Measurements from ENCODE around the gene FRMD6. TPM values are rescaled to one million over a fixed set of nuclear protein-coding genes. Genes with fewer than 3 reads are reported as not detected.
"Not testable (repeated sequence)": the region's sequence is repeated elsewhere in the genome, so short reads cannot be mapped to it uniquely, and the experiment has no call there.

Gene FRMD6
- total RNA-seq, 1 experiment from 2014 or later, result 46.0 TPM

DNA sequence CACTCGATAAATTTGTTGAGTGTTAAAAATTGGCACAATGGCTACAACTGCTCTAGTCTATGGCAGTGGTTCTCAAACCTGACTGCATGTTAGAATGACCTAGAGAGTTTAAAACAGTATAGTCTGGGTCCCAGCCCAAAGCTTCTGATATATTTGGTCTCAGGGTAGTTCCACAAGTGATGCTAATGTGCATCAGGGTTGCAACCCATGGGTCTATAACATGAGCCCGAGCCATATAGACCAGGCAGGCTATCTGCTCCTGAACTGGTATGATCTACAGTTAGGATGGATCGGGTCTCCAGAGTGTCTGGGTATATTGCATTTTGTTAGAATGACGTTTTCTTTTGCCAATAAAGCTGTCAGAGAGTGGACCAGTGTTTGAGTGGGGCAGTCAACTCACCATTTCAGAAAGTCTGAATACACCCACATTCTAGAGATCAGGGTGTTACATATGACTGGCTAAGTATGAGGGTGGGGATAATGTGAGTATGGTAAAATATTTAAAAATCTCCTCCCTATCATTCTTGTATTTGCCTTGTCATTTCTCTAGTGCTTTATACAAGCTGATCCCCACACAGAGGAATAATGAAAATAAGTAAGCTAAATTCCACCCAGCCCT, 80.9 kb downstream of the FRMD6 start:
- no peak for DNase-seq (ENCODE audit: low read depth, low spot score)
- in situ Hi-C loops (cut with HindIII; ENCODE audit: low pct_unique_long_range_greater_than_20kb, low sequenced_read_pairs), result no loop called here

DNA sequence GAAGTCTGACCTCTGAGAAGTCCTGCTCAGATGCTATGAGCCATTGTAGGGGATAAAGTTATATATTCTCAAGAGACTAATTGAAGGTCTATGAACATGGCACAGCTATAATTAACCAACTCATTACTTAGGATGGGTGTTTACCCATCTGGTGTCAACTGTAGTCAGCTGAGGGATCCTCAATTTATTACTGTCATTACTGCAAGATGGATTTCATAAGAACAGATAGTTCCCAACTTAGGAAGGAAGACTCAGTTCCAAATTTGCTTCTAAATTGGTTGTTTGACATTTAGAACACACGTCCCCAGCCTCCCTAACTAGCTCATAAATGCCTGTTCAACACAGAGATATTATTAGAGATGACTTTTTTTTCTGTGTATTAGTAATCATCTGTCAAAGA, 81.4 kb downstream of the FRMD6 start:
- DNase-seq (ENCODE audit: low read depth, low spot score), result no peak
- in situ Hi-C loops (cut with HindIII; ENCODE audit: low pct_unique_long_range_greater_than_20kb, low sequenced_read_pairs), result no loop called here

DNA sequence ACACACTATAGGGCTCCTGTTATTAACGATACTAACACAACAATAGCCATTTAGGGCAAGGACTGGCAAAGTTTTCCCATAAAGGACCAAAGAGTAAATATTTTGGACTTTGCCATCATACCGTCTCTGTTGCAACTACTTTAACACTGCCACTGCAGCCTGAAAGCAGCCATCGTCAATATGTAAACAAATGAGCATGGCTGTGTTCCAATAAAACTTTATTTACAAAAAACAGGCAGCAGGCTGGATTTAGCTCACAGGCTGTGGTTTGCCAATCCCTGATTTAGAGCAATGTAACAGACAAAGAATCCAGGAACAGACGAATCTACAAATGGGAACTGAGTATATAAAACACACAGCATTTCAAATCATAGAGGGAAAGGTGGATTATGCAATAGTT, 84.1 kb downstream of the FRMD6 start:
- no peak for DNase-seq (ENCODE audit: low read depth, low spot score)
- in situ Hi-C loops (cut with HindIII; ENCODE audit: low pct_unique_long_range_greater_than_20kb, low sequenced_read_pairs), result no loop called here

DNA sequence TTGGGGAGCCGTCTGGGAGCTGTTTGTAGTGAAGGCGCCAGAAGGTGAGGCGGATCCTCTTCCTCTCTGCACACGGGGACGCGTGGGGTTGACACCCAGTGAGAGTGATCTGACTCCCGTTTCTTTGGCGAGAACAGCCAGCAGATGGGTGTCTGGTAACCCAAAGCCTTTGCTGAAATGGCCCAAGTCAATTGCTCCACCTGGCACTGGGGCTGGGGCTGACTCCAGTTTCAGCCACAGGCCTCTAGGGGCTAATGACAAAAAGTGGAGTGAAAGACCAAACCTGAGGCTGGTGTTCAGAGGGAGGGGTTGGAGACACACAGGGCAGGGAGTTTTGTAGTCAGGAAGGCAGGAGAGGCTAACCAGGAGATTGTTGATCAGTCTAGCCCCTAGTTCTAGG, 87.0 kb downstream of the FRMD6 start:
- peak; percentile 8 for DNase-seq (ENCODE audit: low read depth, low spot score)
- in situ Hi-C loops (cut with HindIII; ENCODE audit: low pct_unique_long_range_greater_than_20kb, low sequenced_read_pairs), result no loop called here

DNA sequence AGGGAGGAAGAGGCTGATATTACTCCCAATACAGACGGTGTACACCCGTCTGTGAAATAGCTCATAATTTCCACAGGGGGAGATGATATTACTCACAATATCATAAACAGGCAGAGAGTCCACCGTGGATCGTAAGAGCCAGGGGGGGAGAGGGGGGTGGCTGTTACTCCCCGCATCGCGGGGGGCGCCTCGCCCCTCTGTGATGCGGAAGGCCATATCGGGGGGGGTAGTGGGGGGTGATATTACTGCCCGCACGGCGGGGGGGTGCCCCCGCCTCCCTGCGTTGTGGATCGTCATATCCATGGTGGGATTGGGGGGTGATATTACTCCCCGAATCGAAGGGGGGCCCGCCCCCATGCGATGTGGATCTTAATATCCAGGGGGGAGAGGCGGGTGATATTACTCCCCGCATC, 91.9 kb downstream of the FRMD6 start:
- DNase-seq (ENCODE audit: low read depth, low spot score), result no peak
- in situ Hi-C loops (cut with HindIII; ENCODE audit: low pct_unique_long_range_greater_than_20kb, low sequenced_read_pairs), result no loop called here

DNA sequence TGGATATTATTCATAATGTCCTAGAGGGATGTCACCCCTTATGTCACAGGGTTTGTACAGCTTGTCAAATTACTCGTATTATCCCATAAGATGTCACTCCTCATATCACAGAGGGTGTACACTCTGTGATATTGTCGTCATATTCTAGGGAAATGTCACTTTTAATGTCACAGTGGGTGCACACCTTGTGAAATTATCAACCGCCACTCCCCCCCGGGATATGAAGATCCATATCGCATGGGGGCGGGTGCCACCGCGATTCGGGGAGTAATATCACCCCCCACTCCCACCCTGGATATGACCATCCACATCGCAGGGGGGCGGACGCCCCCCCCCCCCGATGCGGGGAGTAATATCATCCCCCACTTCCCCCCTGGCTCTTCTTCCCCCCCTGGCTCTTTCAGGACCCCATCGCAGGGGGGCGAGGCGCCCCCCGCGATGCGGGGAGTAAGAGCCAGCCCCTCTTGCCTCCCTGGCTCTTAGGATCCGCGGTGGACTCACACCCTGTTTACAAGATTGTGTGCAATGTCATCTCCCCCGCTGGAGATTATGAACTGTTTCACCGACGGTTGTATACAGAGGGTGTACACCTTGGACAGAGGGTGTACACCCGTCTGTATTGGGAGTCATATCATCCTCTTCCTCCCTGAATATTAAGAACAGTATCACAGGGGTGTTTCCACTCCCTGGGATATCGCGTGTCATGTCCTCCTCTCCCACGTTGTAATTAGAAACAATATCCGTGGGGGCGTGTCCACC, 92.8 kb downstream of the FRMD6 start:
- in situ Hi-C loops (cut with HindIII; ENCODE audit: low pct_unique_long_range_greater_than_20kb, low sequenced_read_pairs), result no loop called here
- no peak for DNase-seq (ENCODE audit: low read depth, low spot score)

DNA sequence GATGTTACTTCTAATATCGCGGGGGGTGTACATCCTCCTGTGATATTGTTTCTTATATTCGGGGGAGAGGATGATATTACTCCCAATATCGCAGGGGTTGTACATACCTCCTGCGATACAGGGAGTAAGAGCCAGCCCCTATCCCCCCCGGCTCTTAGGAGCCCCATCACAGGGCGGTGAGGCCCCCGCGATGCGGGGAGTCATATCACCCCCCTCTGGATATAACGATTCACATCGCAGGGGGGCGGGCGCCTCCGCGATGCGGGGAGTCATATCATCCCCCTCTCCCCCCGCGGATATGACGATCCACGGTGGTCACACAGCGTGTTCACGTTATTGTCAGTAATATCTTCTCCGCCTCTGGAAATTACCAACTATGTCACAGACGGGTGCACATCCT, 95.1 kb downstream of the FRMD6 start:
- in situ Hi-C loops (cut with HindIII; ENCODE audit: low pct_unique_long_range_greater_than_20kb, low sequenced_read_pairs), result not testable (repeated sequence)

DNA sequence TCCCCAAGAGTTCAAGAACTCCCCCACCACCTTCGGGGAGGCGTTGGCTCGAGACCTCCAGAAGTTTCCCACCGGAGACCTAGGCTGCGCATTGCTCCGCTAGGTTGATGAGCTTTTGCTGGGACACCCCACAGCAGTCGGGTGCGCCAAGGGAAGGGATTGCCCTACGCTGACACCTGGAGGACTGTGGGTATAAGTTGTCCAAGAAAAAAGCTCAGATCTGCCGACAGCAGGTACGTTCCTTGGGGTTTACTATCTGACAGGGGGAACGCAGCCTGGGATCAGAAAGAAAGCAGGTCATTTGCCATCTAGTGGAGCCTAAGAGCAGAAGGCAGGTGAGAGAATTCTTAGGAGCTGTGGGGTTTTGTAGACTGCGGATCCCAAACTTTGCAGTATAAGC, 98.8 kb downstream of the FRMD6 start:
- in situ Hi-C loops (cut with HindIII; ENCODE audit: low pct_unique_long_range_greater_than_20kb, low sequenced_read_pairs), result no loop called here
- peak; percentile 1 for DNase-seq (ENCODE audit: low read depth, low spot score)

More for the DNA sequence above, 95.1 kb downstream of the FRMD6 start:
- DNase-seq (ENCODE audit: low read depth, low spot score), result not testable (repeated sequence)

DNA sequence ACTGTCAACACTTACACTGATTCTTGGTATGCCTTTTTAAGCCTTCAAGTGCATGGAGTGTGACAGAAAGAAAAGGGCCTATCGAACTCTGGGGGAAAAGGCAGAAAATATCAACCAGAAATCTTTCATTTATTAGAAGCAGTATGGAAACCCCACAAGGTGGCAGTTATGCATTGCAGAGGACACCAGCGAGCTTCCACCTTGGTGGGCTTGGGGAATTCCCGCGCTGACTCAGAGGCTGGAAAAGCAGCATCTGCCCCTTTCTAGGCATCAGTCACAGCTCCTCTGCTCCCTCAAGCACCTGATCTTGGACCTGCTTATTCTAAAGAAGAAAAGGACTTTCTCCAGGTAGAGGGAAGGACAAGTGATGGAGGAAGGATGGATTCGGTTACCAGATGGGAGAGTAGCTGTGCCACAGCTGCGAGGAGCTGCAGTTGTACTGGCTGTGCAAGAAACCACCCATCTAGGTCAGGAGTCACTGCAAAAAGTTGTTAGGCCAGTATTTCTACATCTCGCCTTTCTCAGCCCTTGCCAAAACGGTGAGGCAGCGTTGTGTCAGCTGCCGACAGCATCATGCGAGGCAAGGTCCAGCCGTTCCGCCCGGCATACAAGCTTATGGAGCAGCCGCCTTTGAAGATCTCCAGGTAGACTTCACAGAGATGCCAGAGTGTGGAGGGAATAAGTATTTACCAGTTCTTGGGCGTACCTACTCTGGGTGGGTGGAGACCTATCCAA, 100.1 kb downstream of the FRMD6 start:
- in situ Hi-C loops (cut with HindIII; ENCODE audit: low pct_unique_long_range_greater_than_20kb, low sequenced_read_pairs); DNase-seq (ENCODE audit: low read depth, low spot score): not testable (repeated sequence)

DNA sequence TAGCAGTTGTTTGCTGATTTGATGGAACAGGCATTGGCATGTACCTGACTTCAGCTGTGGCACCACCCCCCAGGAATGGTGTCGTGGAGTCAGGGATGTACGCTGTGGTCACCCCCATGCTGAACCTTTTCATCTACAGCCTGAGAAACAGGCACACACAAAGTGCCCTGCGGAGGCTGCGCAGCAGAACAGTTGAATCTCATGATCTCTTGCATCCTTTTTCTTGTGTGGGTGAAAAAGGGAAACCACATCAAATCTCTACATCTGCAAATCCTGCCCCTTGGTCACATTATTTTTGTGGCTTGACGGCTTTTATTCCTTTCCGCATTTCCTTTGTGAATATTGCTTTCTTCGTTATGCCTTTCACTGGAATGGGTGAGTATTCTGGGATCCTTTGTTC, 106.0 kb downstream of the FRMD6 start:
- DNase-seq (ENCODE audit: low read depth, low spot score); in situ Hi-C loops (cut with HindIII; ENCODE audit: low pct_unique_long_range_greater_than_20kb, low sequenced_read_pairs): not testable (repeated sequence)

DNA sequence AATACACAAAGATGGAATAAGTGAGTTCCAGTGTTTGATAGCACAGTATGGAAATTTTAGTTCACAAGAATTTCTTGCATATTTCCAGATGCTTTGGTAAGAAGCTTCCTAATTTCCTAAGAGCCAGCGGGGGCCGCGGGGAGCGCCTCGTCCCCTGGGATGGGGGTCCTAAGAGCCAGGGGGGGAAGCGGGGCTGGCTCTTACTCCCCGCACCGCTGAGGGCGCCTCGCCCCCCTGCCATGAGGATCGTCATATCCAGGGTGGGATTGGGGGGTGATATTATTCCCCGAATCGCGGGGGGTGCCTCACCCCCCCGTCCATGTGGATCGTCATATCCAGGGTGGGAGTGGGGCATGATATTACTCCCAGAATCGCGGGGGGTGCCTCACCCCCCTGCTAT, 108.2 kb downstream of the FRMD6 start:
- no peak for DNase-seq (ENCODE audit: low read depth, low spot score)
- in situ Hi-C loops (cut with HindIII; ENCODE audit: low pct_unique_long_range_greater_than_20kb, low sequenced_read_pairs), result no loop called here

DNA sequence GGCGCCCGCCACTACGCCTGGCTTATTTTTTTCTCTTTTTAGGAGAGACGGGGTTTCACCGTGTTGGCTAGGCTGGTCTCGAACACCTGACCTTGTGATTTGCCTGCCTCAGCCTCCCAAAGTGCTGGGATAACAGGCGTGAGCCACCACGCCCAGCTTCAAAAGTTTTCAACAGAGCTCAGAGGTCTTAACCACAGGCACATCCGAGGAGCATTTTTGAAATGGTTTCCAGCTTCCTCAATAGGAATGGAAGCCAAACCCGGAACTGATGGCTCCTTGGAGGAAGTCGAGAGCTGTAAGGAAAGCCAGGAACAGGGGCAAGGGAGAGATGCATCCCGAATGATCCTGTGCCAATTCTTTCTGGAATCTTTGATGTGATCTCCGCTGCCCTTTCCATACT, 114.0 kb downstream of the FRMD6 start:
- in situ Hi-C loops (cut with HindIII; ENCODE audit: low pct_unique_long_range_greater_than_20kb, low sequenced_read_pairs), result not testable (repeated sequence)

DNA sequence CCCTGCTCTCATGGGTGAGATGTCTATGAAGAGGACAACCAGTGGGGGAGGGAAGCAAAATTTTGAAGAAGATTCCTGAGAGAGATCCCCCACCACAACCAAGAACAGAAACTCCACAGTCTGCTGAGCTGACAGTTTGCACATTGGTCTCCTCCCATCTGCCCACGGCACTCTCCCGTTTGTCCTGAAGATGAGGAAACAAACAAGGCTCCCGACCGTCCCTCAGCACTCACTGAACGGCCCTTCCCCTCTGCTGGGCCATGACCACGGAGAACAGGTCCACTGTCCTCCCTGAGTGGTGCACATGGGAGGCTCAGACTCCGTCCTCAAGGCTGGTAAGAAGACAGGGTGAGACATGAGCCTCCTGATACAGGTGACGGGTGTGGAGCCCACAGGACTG, 114.9 kb downstream of the FRMD6 start:
- in situ Hi-C loops (cut with HindIII; ENCODE audit: low pct_unique_long_range_greater_than_20kb, low sequenced_read_pairs); DNase-seq (ENCODE audit: low read depth, low spot score): not testable (repeated sequence)

More for the DNA sequence above, 114.0 kb downstream of the FRMD6 start:
- not testable (repeated sequence) for DNase-seq (ENCODE audit: low read depth, low spot score)

DNA sequence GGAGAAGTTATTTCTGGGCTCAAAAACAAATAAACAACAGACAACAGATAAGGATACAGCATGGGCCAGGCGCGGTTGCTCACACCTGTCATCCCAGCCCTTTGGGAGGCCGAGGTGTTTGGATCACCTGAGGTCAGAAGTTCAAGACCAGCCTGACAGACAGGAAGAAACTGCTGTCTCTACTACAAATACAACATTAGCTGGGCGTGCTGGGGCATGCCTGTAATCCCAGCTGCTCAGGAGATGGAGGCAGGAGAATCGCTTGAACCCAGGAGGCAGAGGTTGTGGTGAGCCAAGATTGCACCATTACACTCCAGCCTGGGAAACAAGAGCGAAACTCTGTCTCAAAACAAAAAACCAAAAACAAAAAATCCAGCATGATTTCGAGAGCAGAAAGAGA, 117.6 kb downstream of the FRMD6 start:
- in situ Hi-C loops (cut with HindIII; ENCODE audit: low pct_unique_long_range_greater_than_20kb, low sequenced_read_pairs); DNase-seq (ENCODE audit: low read depth, low spot score): not testable (repeated sequence)

DNA sequence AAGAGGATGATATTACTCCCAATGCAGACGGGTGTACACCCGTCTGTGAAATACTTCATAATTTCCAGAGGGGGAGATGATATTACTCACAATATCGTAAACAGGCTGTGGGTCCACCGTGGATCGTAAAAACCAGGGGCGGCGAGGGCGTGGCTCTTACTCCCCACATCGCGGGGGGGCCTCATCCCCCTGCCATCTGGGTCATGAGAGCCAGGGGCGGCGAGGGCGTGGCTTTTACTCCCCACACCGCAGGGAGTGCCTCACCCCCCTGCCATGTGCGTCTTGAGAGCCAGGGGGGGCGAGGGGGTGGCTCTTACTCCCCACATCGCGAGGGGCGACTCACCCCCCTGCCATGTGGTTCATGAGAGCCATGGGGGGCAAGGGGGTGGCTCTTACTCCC, 122.5 kb downstream of the FRMD6 start:
- DNase-seq (ENCODE audit: low read depth, low spot score), result no peak
- in situ Hi-C loops (cut with HindIII; ENCODE audit: low pct_unique_long_range_greater_than_20kb, low sequenced_read_pairs), result no loop called here

DNA sequence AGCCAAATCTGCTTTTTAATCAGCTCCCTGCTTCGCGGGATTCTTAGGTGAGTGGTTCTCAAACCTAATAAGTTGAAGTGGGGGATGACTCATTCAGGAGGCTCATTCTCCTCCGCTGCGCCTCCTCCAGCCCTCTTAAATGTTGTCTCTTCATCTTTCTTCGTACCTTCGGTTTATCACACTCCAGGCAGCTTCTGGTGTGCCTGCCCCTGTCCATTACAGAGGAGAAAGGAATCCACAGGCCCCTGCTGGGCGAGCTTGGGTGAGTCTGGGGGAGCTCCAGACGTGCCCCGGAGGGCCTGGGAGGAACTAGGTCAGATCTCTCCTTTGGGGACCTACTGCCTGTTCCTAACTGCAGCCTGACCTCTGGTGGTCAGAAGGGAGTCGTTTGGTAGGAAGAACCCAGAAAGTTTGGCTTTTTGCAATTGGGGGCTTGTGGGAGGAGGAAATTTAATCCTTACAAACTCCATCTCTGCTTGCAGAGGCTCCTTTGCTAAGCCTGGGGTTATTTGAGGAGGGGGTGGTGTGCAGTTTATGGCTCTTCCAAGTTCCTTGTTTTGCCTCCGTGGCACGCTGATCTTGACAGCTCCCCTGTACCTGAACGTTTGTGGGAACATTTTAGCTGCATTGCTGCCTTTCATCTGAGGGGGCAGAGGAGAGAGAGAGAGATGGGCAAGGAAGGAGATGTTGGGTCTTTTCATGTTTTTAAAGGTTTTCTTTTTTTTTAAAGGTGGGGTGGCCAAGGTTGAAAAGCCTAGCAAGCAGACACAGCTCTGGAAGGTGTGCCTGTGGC, 124.6 kb downstream of the FRMD6 start:
- in situ Hi-C loops (cut with HindIII; ENCODE audit: low pct_unique_long_range_greater_than_20kb, low sequenced_read_pairs), result no loop called here
- peak; percentile 76 for DNase-seq (ENCODE audit: low read depth, low spot score)

DNA sequence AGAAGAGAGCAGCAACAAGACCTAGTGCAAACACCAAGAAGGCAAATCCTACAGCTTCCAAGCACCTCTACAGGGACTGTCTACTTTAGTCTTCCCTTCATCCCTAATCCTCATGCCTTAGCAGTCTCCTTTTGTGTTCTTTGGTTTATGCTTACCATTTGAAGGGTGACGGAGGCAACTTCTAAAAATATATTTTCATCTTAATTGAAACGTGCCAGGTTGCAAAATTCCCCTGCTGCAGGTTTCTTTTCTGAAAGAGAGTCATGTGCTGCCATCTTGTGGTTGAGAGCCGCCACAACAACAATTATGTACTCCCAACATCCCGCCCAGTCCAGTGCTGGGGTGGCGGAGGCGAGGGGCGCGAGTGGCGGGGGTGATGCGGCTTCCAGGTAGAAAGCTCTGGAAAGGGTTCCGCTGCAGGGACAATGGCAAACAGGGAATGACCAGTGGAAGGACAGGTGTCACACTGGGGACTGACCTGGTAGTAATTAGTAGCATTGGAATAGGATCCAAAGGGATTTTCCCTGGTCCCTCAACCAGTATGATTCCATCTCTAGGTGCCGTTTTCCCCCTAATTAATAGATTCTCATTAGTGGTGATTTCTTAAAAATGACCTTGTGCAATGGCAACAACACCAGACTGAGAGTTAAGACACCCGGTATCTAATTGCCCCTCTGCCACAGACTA, 128.4 kb downstream of the FRMD6 start:
- in situ Hi-C loops (cut with HindIII; ENCODE audit: low pct_unique_long_range_greater_than_20kb, low sequenced_read_pairs), result no loop called here

More for the DNA sequence above, 128.4 kb downstream of the FRMD6 start:
- DNase-seq (ENCODE audit: low read depth, low spot score), result peak; percentile 68
